H1 (cell line): ENCODE results near the gene SIT1. TPM values are rescaled to one million over a fixed set of nuclear protein-coding genes. Genes with fewer than 3 reads are reported as not detected.

Source experiments
- CTCF ChIA-PET: fragments of 300-600 bp; sonication (Branson Sonifier 250); formaldehyde crosslinking; loops from one replicate; lab custom pipeline; 2021; ENCODE audit not compliant: partially characterized antibody; lab: Charles Lee
- POLR2A ChIA-PET: fragments of 300-600 bp; sonication (Branson Sonifier 250); formaldehyde crosslinking; loops from one replicate; lab custom pipeline; 2021; ENCODE audit warnings: inconsistent platforms; ENCODE audit not compliant: partially characterized antibody; lab: Charles Lee
- DNase-seq, 2 experiments: peaks; one replicate each; pipeline versions ENCODE4 v3.0.0 to v3.0.0-alpha.2; 2010 to 2022; ENCODE audit warnings: low spot score in 2 of 2, low read depth in 1 of 2, mixed read lengths in 1 of 2
- FAIRE-seq: peaks from 2 replicates; lab custom pipeline; 2011; peaks lifted over from hg19 to GRCh38; lab: Jason Lieb, UNC
- H2AFZ ChIP-seq: 2 replicates; pipeline ENCODE4 v1.8.1; 2012; ENCODE audit warnings: low read length, inconsistent platforms
- H2AK5ac ChIP-seq: 2 replicates; pipeline ENCODE4 v1.6.1; 2013; ENCODE audit warnings: low read depth, low read length
- H2BK120ac ChIP-seq: replicated peaks from 2 replicates; pipeline ENCODE3; 2013; ENCODE audit warnings: low read depth, low read length, inconsistent platforms
- H2BK12ac ChIP-seq: 2 replicates; pipeline ENCODE4 v1.6.1; 2013; ENCODE audit warnings: low read depth, low read length
- H2BK15ac ChIP-seq: 2 replicates; pipeline ENCODE4 v1.6.1; 2013; ENCODE audit warnings: low read length
- H2BK20ac ChIP-seq: 2 replicates; pipeline ENCODE4 v1.6.1; 2013; ENCODE audit warnings: low read length
- H2BK5ac ChIP-seq: 2 replicates; pipeline ENCODE4 v1.6.1; 2013; ENCODE audit warnings: low read depth, low read length
- H3K14ac ChIP-seq: 2 replicates; pipeline ENCODE4 v1.6.1; 2013; ENCODE audit warnings: inconsistent platforms; ENCODE audit not compliant: insufficient read length
- H3K18ac ChIP-seq: 2 replicates; pipeline ENCODE4 v1.6.1; 2013; ENCODE audit warnings: low read length; ENCODE audit errors: extremely low read depth
- H3K23ac ChIP-seq: 2 replicates; pipeline ENCODE4 v1.6.1; 2013; ENCODE audit warnings: inconsistent platforms; ENCODE audit not compliant: insufficient read length
- H3K23me2 ChIP-seq: 2 replicates; pipeline ENCODE4 v1.6.1; 2013; ENCODE audit warnings: low read depth, low read length
- H3K27ac ChIP-seq: 2 replicates; pipeline ENCODE4 v1.6.1; 2011; ENCODE audit warnings: low read depth, low read length, inconsistent platforms
- H3K27me3 ChIP-seq, 4 experiments: replicated peaks in 1 of 4; 1 replicate in 1 of 4; 2 replicates in 3 of 4; pipeline versions ENCODE4 v1.6.1 to v1.8.1; 2011 to 2013; ENCODE audit warnings: low read length in 3 of 4, mild to moderate bottlenecking in 3 of 4, inconsistent platforms in 2 of 4, mixed read lengths in 2 of 4, moderate library complexity in 1 of 4; ENCODE audit not compliant: control insufficient read depth in 3 of 4, insufficient read depth in 3 of 4; ENCODE audit errors: extremely low read depth in 1 of 4
- H3K36me3 ChIP-seq, 4 experiments: 2 replicates each; pipeline versions ENCODE4 v1.6.1 to v1.8.1; 2011 to 2013; ENCODE audit warnings: mild to moderate bottlenecking in 4 of 4, low read length in 3 of 4, moderate library complexity in 2 of 4, control low read depth in 1 of 4, inconsistent platforms in 1 of 4; ENCODE audit not compliant: insufficient read depth in 4 of 4, control insufficient read depth in 2 of 4
- H3K4ac ChIP-seq: replicated peaks from 2 replicates; pipeline ENCODE3; 2013; ENCODE audit warnings: low read length, low read depth, mixed read lengths, inconsistent platforms; ENCODE audit not compliant: insufficient read length
- H3K4me1 ChIP-seq, 4 experiments: replicated peaks in 1 of 4; 1 replicate in 1 of 4; 2 replicates in 3 of 4; pipeline versions ENCODE4 v1.6.1 to v1.8.1; 2011 to 2013; ENCODE audit warnings: low read length in 3 of 4, inconsistent platforms in 2 of 4, mixed read lengths in 1 of 4; ENCODE audit not compliant: insufficient read depth in 4 of 4, control insufficient read depth in 3 of 4
- H3K4me2 ChIP-seq, 2 experiments: 2 replicates each; pipeline versions ENCODE4 v1.6.1 to v1.8.1; 2011 to 2013; ENCODE audit warnings: low read depth in 2 of 2, low read length in 2 of 2, control low read depth in 1 of 2, inconsistent platforms in 1 of 2, mild to moderate bottlenecking in 1 of 2; ENCODE audit not compliant: insufficient read depth in 1 of 2
- H3K4me3 ChIP-seq, 4 experiments: fragments of 200-600, 300-600 bp in 1 of 4; sonication (generic), shearing (Covaris generic), sonication (Bioruptor Twin) in 1 of 4; 2 replicates each; pipeline versions ENCODE4 v1.5.1 to v1.8.1; 2011 to 2016; ENCODE audit warnings: low read length in 4 of 4, low read depth in 3 of 4, control low read depth in 2 of 4, inconsistent platforms in 2 of 4, mild to moderate bottlenecking in 2 of 4, mixed read lengths in 1 of 4, moderate library complexity in 1 of 4; ENCODE audit not compliant: insufficient read depth in 2 of 4; ENCODE audit errors: extremely low read depth in 1 of 4
- H3K56ac ChIP-seq: replicated peaks from 2 replicates; pipeline ENCODE3; 2013; ENCODE audit warnings: low read depth, mild to moderate bottlenecking, mixed read lengths, low read length, inconsistent platforms; ENCODE audit not compliant: insufficient read length
- H3K79me1 ChIP-seq: 2 replicates; pipeline ENCODE4 v1.6.1; 2013; ENCODE audit warnings: low read depth, low read length, control low read depth
- H3K79me2 ChIP-seq, 2 experiments: 2 replicates each; pipeline versions ENCODE4 v1.6.1 to v1.8.1; 2012 to 2013; ENCODE audit warnings: low read length in 2 of 2, mild to moderate bottlenecking in 2 of 2, inconsistent platforms in 1 of 2; ENCODE audit not compliant: insufficient read depth in 2 of 2, control insufficient read depth in 1 of 2
- H3K9ac ChIP-seq, 4 experiments: replicated peaks in 1 of 4; 1 replicate in 1 of 4; 2 replicates in 3 of 4; pipeline versions ENCODE4 v1.6.1 to v1.8.1; 2011 to 2013; ENCODE audit warnings: low read depth in 3 of 4, low read length in 3 of 4, control low read depth in 2 of 4, mild to moderate bottlenecking in 2 of 4, moderate library complexity in 2 of 4, inconsistent platforms in 1 of 4; ENCODE audit errors: extremely low read depth in 1 of 4
- H3K9me3 ChIP-seq, 2 experiments: 2 replicates each; pipeline versions ENCODE4 v1.6.1 to v1.8.1; 2012 to 2013; ENCODE audit warnings: mild to moderate bottlenecking in 2 of 2, moderate library complexity in 2 of 2, control low read depth in 1 of 2, inconsistent platforms in 1 of 2, low read depth in 1 of 2, low read length in 1 of 2, mixed read lengths in 1 of 2; ENCODE audit not compliant: insufficient read depth in 2 of 2
- H4K20me1 ChIP-seq, 2 experiments: replicated peaks in 1 of 2; 2 replicates each; pipeline versions ENCODE3 to v1.8.1; 2011 to 2013; ENCODE audit warnings: inconsistent platforms in 2 of 2, low read length in 2 of 2, mild to moderate bottlenecking in 1 of 2; ENCODE audit not compliant: insufficient read depth in 2 of 2, control insufficient read depth in 1 of 2
- H4K5ac ChIP-seq: 2 replicates; pipeline ENCODE4 v1.6.1; 2013; ENCODE audit warnings: low read length, low read depth, mixed read lengths, inconsistent platforms; ENCODE audit not compliant: insufficient read length
- H4K8ac ChIP-seq: 2 replicates; pipeline ENCODE4 v1.8.0; 2013; ENCODE audit warnings: mild to moderate bottlenecking, moderate library complexity, low read length, inconsistent platforms; ENCODE audit not compliant: insufficient read depth; ENCODE audit errors: extremely low read depth
- H4K91ac ChIP-seq: replicated peaks from 2 replicates; pipeline ENCODE3; 2013; ENCODE audit warnings: low read length, mixed read lengths, inconsistent platforms; ENCODE audit not compliant: insufficient read length
- KDM1A ChIP-seq: fragments of 200-600, 300-600 bp; sonication (generic); IDR thresholded peaks from 2 replicates; pipeline ENCODE4 v1.7.1; 2016; ENCODE audit warnings: mild to moderate bottlenecking, low read length, borderline replicate concordance
- KDM5A ChIP-seq: fragments of 200-600 bp; IDR thresholded peaks from 2 replicates; pipeline ENCODE4 v1.7.1; 2012; ENCODE audit warnings: mild to moderate bottlenecking, low read length, inconsistent platforms, mixed read lengths
- MAFK ChIP-seq: IDR thresholded peaks from 2 replicates; pipeline ENCODE4 v1.6.1; 2012; ENCODE audit warnings: low read depth, mild to moderate bottlenecking, improper control_type of control experiment, low read length
- MAX ChIP-seq: IDR thresholded peaks from 2 replicates; pipeline ENCODE4 v1.6.1; 2012; ENCODE audit warnings: inconsistent platforms
- NANOG ChIP-seq: IDR thresholded peaks from 2 replicates; pipeline ENCODE4 v1.6.1; 2011; ENCODE audit warnings: low read length, low read depth, mild to moderate bottlenecking, inconsistent platforms; ENCODE audit not compliant: insufficient read depth, poor library complexity, severe bottlenecking
- SIN3A ChIP-seq, 2 experiments: IDR thresholded peaks in 1 of 2; conservative IDR thresholded peaks in 1 of 2; 2 replicates each; pipeline ENCODE4 v1.6.1; 2011 to 2012; ENCODE audit warnings: low read length in 2 of 2, improper control_type of control experiment in 1 of 2, low read depth in 1 of 2, mild to moderate bottlenecking in 1 of 2
- SP4 ChIP-seq: IDR thresholded peaks from 2 replicates; pipeline ENCODE4 v1.6.1; 2012; ENCODE audit warnings: low read length, inconsistent platforms
- SRF ChIP-seq: IDR thresholded peaks from 2 replicates; pipeline ENCODE4 v1.6.1; 2011; ENCODE audit warnings: mild to moderate bottlenecking, low read depth, low read length, moderate library complexity
- WGBS, 2 experiments: shearing (Covaris generic) in 1 of 2; methylation state at CpG; one replicate each; pipeline versions ENCODE4 v1.1.6 to v1.1.7; 2013 to 2015; ENCODE audit warnings: low lambda C conversion rate in 2 of 2, mixed read lengths in 2 of 2, inconsistent platforms in 1 of 2, low coverage in 1 of 2, missing lambda C conversion rate in 1 of 2; ENCODE audit not compliant: insufficient replicate concordance in 2 of 2, insufficient coverage in 1 of 2, insufficient read length in 1 of 2; ENCODE audit errors: extremely low coverage in 1 of 2, missing lambda C conversion rate in 1 of 2; 5-methylcytosine and 5-hydroxymethylcytosine counted together
- polyA plus RNA-seq, 7 experiments: library from polyadenylated mRNA; depleted of rRNA in 3 of 7; stranded (reverse) in 5 of 7; unstranded in 2 of 7; fragments of >200 nt in 5 of 7; fragments of 200-250 nt in 2 of 7; gene quantifications; 1 replicate in 5 of 7; 2 replicates in 1 of 7; 4 replicates in 1 of 7; pipeline versions ENCODE4 v1.2.1 to v1.2.3, GENCODE V29; 2011 to 2013; ENCODE audit warnings: missing spikeins in 2 of 7, mixed read lengths in 2 of 7
- total RNA-seq: library from RNA; stranded (reverse); fragmentation: NEBNext Ultra II Directional; extraction: Animal tissue kit (Norgen Biotek cat#: 25700); gene quantifications from 2 replicates; pipeline ENCODE4 v1.2.1, GENCODE V29; 2021

The SIT1 gene
- total and polyA plus RNA-seq, 2 of the 8 experiments (the other 6 are each of a cell fraction or from before 2014, with no cell fraction given), result 8.2 to 12.8 TPM

- no peak overlapping the region for H3K4ac ChIP-seq
- no peaks in the 10 kb centered on the region for H3K79me1 ChIP-seq
- H3K9ac ChIP-seq, result no peak overlapping the region
- no peak overlapping the region for H4K5ac ChIP-seq
- no peak overlapping the region for H2BK5ac ChIP-seq
- TF ChIP-seq SRF (no peak), KDM5A (no peak), NANOG (no peak), SP4 (no peak), MAX (no peak), MAFK (no peak), KDM1A (no peak), SIN3A (conservative IDR thresholded peaks at IDR 0.05 in 1 of 2, IDR thresholded peaks at IDR 0.05 in 1 of 2; ENCODE audit: low read depth in 1 of 2, low read length in 2 of 2) (no peak)
- no peak overlapping the region for H2BK20ac ChIP-seq
- no peak overlapping the region for H3K18ac ChIP-seq
- H3K27ac ChIP-seq, result no peak overlapping the region
- FAIRE-seq, result no peak
- peaks cover 5 to 23% (median 13%) of the 10 kb centered on the region in 4 experiments; a peak in 6 of 8 replicates for H3K36me3 ChIP-seq
- H2BK12ac ChIP-seq, result no peak overlapping the region
- no peak for DNase-seq
- H3K23me2 ChIP-seq, result peaks cover 2% of the 10 kb centered on the region; the same call in 1 of the 2 replicates
- H2AFZ ChIP-seq, result no peak overlapping the region
- ChIA-PET POLR2A (interaction anchor here (1.0 to 8.4 kb wide), 5 partner anchors 9 to 49 kb away, joined by 3 to 55 read pairs (median 5); partner anchors contain the start of genes ARHGEF39 and TPM2), CTCF (interaction anchor here (0.7 to 2.8 kb wide), 7 partner anchors 9 to 32 kb away, joined by 3 to 23 read pairs (median 6); partner anchors contain the start of genes CCDC107 and RMRP)
- H3K4me3 ChIP-seq, result no peak overlapping the region
- H3K79me2 ChIP-seq, result no peaks in the 10 kb centered on the region
- no peak overlapping the region for H4K8ac ChIP-seq
- no peak overlapping the region for H3K23ac ChIP-seq
- peaks cover 2 to 3% of the 10 kb centered on the region in 2 experiments for H4K20me1 ChIP-seq
- H3K27me3 ChIP-seq, result peaks cover 0 to 3% (median 1%) of the 10 kb centered on the region in 4 experiments; a peak in 3 of 7 replicates
- H3K4me2 ChIP-seq, result no peak overlapping the region
- H2AK5ac ChIP-seq, result no peak overlapping the region
- no peak overlapping the region for H3K14ac ChIP-seq
- H2BK15ac ChIP-seq, result no peak overlapping the region
- H3K9me3 ChIP-seq, result no peaks in the 10 kb centered on the region
- H3K56ac ChIP-seq, result no peak overlapping the region
- H2BK120ac ChIP-seq, result no peak overlapping the region
- WGBS, 2 experiments, result 86% methylated on average over 5 of the region's 5 CpGs; no CpG with 5 or more reads in 1 of the 2 experiments
- H4K91ac ChIP-seq, result no peak overlapping the region
- peaks cover 0 to 12% (median 4%) of the 10 kb centered on the region in 4 experiments; a peak in 5 of 7 replicates for H3K4me1 ChIP-seq
Observed at GRCh38 chr9:35679091-35679490, 28.4 kb upstream of the SIT1 start.
